Cardiac muscle cell (in vitro differentiated cells and primary cell): Measurements from ENCODE around the gene TSSK3. TPM values are rescaled to one million over a fixed set of nuclear protein-coding genes. Genes with fewer than 3 reads are reported as not detected.

Experiments used
- DNase-seq, 2 donors: peaks; one replicate each; pipeline versions ENCODE4 v3.0.0 to v3.0.0-alpha.2; 2010 to 2017; ENCODE audit warnings: low read depth in 1 of 2, low spot score in 1 of 2
- H3K27ac ChIP-seq: fragments of 200-600 bp; sonication (generic); 2 replicates; pipeline ENCODE4 v1.5.1; 2016
- H3K27me3 ChIP-seq: fragments of 200-600 bp; sonication (generic); 2 replicates; pipeline ENCODE4 v1.6.0; 2016; ENCODE audit warnings: control low read depth
- H3K36me3 ChIP-seq: fragments of 200-600 bp; sonication (generic); 2 replicates; pipeline ENCODE4 v1.5.1; 2016; ENCODE audit warnings: control low read depth
- H3K4me1 ChIP-seq: fragments of 200-600 bp; sonication (generic); 2 replicates; pipeline ENCODE4 v1.8.1; 2017; ENCODE audit warnings: low read depth, mild to moderate bottlenecking, mixed run types
- H3K4me3 ChIP-seq: fragments of 200-600 bp; sonication (generic); 2 replicates; pipeline ENCODE4 v1.5.1; 2016; ENCODE audit warnings: mild to moderate bottlenecking
- H3K9me3 ChIP-seq: fragments of 200-600 bp; sonication (generic); 2 replicates; pipeline ENCODE4 v1.5.1; 2017; ENCODE audit warnings: low read depth, mild to moderate bottlenecking, control low read depth
- polyA plus RNA-seq: library from polyadenylated mRNA; unstranded; fragments of >200 nt; fragmentation: Nextera tagmentation; extraction: Ambion mirVana; gene quantifications from 2 replicates; pipeline ENCODE4 v1.2.1, GENCODE V29; 2016
- total RNA-seq: library from RNA; depleted of rRNA; stranded (reverse); fragments of >200 nt; gene quantifications from 2 replicates; pipeline ENCODE4 v1.2.3, GENCODE V29; 2016
- TF ChIP-seq, protein P1 (sequence below): IDR thresholded peaks from 2 replicates; pipeline ENCODE4 v1.5.1; 2012; ENCODE audit warnings: low read depth, mild to moderate bottlenecking, low read length

TSSK3 gene
- total and polyA plus RNA-seq, 2 experiments from 2014 or later: 4.5 to 8.0 TPM

DNA sequence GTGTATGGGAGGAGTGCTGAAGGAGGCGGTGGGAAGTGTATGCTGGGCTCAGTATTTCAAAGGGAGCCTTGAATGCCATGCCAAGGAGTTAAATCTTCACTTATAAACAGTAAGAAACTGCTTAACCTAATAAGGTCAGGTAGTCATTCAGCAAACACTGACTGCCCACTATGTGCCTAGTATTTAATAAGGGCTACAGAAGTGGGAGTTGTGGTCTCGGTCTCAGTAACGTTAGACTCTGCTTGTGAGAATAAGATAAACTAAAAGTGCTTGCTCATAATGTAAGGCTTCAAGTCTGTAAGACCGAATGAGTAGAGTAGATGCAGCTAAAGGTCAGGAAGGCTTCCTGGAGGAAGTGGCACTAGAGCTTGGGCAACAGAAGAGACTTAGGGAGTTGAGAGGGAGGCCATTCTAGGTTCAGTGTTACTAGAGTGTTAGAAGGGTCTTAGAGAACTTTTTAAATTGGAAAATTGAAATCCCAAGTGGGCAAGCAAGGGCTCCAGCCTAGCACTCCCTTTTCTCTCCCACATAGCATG lies 32.3 kb upstream of the TSSK3 start:
- H3K27ac ChIP-seq: no peak overlapping the region
- TF ChIP-seq, protein P1, sequence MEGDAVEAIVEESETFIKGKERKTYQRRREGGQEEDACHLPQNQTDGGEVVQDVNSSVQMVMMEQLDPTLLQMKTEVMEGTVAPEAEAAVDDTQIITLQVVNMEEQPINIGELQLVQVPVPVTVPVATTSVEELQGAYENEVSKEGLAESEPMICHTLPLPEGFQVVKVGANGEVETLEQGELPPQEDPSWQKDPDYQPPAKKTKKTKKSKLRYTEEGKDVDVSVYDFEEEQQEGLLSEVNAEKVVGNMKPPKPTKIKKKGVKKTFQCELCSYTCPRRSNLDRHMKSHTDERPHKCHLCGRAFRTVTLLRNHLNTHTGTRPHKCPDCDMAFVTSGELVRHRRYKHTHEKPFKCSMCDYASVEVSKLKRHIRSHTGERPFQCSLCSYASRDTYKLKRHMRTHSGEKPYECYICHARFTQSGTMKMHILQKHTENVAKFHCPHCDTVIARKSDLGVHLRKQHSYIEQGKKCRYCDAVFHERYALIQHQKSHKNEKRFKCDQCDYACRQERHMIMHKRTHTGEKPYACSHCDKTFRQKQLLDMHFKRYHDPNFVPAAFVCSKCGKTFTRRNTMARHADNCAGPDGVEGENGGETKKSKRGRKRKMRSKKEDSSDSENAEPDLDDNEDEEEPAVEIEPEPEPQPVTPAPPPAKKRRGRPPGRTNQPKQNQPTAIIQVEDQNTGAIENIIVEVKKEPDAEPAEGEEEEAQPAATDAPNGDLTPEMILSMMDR: no peak
- H3K36me3 ChIP-seq: peaks cover 43% of the 10 kb centered on the region
- H3K4me3 ChIP-seq: no peak overlapping the region
- H3K27me3 ChIP-seq: no peaks in the 10 kb centered on the region
- peaks cover 7% of the 10 kb centered on the region for H3K4me1 ChIP-seq
- H3K9me3 ChIP-seq: no peaks in the 10 kb centered on the region
- DNase-seq: no peak

DNA sequence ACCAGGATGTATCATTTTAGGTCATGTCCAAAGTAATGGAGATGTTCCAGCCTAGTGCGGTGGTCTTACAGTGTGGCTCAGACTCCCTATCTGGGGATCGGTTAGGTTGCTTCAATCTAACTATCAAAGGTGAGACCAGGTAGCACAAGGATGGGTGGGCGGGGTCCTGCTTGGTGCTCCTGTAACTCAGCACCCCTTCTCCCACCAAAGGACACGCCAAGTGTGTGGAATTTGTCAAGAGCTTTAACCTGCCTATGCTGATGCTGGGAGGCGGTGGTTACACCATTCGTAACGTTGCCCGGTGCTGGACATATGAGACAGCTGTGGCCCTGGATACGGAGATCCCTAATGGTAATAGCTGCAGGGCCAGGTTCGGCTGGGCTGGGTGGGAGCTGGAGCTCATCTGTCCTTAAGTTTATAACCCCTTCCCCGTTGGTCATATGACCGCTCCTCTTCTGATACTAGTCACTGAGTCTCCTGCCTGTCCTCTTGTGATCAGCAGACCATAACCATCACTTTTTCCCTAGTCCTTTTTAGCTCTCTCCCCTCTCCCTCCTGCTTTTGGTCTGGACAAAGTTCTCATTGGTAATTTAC lies 31.7 kb upstream of the TSSK3 start:
- no peak for DNase-seq
- TF ChIP-seq, protein P1: no peak
- Histone ChIP-seq H3K4me1 (peaks cover 7% of the 10 kb centered on the region), H3K27ac (no peak overlapping the region), H3K4me3 (no peak overlapping the region), H3K9me3 (no peaks in the 10 kb centered on the region), H3K36me3 (peaks cover 43% of the 10 kb centered on the region), H3K27me3 (no peaks in the 10 kb centered on the region)

DNA sequence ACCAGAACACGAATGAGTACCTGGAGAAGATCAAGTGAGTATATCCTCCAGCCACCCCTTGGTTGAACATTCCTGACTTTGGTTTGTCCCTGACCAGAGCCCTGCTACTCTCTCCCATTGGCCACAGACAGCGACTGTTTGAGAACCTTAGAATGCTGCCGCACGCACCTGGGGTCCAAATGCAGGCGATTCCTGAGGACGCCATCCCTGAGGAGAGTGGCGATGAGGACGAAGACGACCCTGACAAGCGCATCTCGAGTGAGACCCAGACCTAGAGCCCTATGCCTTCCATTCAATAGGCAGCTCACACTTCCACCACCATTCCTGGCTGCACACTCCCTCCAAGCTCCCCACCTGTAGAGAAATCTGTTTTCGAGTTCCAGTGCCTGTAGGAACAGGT lies 30.8 kb upstream of the TSSK3 start:
- no peaks in the 10 kb centered on the region for H3K27me3 ChIP-seq
- peaks cover 43% of the 10 kb centered on the region for H3K36me3 ChIP-seq
- TF ChIP-seq, protein P1: no peak
- H3K9me3 ChIP-seq: no peaks in the 10 kb centered on the region
- no peak overlapping the region for H3K4me3 ChIP-seq
- peaks cover 7% of the 10 kb centered on the region for H3K4me1 ChIP-seq
- H3K27ac ChIP-seq: no peak overlapping the region
- no peak for DNase-seq

DNA sequence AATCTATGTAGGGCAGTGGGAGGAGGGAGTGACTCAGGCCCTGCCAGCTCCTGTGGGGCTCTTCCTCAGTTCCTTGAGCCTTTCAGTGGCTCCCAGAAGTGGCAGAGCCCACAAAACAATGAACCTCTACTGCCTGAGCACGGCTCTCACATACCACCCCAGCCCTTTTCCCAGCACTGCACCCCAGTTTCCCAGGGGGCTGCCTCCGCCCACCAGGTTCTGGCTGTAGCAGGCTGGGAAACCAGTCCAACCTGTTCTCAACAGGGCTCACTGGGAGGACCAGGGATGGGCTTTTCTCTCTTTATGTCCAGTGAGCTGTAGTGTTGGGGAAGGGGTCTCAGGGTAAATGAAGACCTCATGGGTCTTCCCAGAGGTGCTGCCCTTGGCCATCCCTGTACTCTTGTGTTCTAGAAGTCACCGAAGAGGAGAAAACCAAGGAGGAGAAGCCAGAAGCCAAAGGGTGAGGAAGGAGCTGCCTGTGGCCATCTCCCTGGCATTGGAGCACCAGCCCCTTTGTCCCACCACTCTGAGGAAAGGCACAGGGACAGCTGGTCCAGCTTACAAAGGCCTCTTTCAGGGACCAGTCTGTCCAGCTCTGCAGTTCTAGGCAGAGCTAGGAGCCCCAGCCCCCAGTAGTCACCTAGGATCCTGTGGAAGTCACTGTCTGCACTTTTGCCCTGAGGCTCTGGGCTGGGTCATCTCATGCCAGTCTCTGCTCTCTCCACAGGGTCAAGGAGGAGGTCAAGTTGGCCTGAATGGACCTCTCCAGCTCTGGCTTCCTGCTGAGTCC lies 29.9 kb upstream of the TSSK3 start:
- H3K9me3 ChIP-seq: no peaks in the 10 kb centered on the region
- H3K36me3 ChIP-seq: peaks cover 34% of the 10 kb centered on the region
- DNase-seq: peak in 1 of 2 donors; percentile 13
- no peak overlapping the region for H3K4me3 ChIP-seq
- H3K27me3 ChIP-seq: no peaks in the 10 kb centered on the region
- H3K27ac ChIP-seq: peak overlapping the region; percentile 18
- peaks cover 7% of the 10 kb centered on the region for H3K4me1 ChIP-seq
- TF ChIP-seq, protein P1: no peak

DNA sequence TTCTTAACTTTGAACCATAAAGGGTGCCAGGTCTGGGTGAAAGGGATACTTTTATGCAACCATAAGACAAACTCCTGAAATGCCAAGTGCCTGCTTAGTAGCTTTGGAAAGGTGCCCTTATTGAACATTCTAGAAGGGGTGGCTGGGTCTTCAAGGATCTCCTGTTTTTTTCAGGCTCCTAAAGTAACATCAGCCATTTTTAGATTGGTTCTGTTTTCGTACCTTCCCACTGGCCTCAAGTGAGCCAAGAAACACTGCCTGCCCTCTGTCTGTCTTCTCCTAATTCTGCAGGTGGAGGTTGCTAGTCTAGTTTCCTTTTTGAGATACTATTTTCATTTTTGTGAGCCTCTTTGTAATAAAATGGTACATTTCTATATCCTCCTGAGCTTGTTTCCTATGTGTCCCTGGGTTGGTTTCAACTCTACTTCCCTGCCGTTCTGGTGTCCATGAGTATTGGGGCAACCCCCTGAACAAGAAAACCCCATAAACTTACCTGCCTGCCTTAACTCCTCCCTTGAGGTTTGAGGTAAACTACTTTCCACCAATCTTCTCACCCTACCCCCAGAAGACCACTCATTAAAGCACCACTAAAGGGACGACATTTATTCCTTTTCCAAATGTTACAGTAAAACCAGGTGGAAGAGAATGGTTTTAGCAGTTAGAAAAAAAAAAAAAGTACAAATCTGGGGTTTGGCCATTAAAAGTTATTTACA lies 28.9 kb upstream of the TSSK3 start:
- no peaks in the 10 kb centered on the region for H3K9me3 ChIP-seq
- H3K27me3 ChIP-seq: no peaks in the 10 kb centered on the region
- no peak overlapping the region for H3K4me3 ChIP-seq
- TF ChIP-seq, protein P1: no peak
- peak overlapping the region; percentile 18 for H3K27ac ChIP-seq
- no peak for DNase-seq
- peaks cover 30% of the 10 kb centered on the region for H3K36me3 ChIP-seq
- H3K4me1 ChIP-seq: peaks cover 7% of the 10 kb centered on the region
